ENCODE data around the gene HSF4.

The HSF4 gene

DNA sequence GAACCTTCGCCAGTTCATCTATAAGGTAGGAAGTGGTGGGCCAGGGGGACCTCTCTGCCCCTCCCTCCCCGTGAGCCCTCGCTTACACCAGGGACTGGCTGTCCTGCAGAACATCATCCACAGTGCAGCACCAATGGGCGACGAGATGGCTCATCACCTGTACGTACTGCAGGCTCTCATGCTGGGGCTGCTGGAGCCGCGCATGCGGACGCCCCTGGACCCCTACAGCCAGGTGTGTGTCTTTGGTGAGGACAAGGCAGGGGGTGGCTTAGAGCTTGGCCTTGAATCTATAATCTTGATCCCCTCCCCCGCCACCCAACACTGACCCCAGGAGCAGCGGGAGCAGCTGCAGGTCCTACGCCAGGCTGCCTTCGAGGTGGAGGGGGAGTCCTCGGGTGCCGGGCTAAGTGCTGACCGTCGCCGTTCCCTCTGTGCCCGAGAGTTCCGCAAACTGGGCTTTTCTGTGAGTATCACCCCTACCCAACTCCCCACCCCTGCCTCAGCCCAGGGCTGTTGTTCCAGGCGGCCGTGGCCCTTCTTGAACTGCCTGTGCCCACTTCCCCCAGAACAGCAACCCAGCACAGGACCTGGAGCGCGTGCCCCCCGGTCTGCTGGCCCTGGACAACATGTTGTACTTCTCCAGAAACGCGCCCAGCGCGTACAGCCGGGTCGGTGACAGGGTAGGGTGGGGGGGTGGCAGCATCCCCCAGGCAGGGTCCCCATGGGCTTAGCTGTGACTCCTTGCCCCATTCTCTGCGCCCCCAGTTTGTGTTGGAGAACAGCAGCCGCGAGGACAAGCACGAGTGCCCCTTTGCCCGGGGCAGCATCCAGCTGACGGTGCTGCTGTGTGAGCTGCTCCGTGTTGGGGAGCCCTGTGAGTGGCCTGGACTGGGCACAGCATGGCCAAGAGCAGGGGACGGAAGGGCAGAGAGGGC, 37.1 kb downstream of the HSF4 start:
- no peak for DNase-seq (ENCODE audit: low read depth in 2 of 2)

DNA sequence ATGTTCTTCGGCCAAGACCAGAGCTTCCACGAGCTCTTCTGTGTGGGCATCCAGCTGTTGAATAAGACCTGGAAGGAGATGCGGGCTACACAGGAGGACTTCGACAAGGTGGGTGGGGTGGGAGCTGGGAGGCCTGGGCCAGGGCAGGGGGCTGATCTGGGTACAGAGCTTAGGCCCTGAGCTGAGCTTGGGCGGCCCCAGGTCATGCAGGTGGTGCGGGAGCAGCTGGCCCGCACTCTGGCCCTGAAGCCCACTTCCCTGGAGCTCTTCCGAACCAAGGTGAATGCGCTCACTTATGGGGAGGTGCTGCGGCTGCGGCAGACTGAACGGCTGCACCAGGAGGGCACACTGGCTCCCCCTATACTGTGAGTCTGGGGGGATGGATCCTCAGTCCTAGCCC, 37.9 kb downstream of the HSF4 start:
- DNase-seq (ENCODE audit: low read depth in 2 of 2): no peak

DNA sequence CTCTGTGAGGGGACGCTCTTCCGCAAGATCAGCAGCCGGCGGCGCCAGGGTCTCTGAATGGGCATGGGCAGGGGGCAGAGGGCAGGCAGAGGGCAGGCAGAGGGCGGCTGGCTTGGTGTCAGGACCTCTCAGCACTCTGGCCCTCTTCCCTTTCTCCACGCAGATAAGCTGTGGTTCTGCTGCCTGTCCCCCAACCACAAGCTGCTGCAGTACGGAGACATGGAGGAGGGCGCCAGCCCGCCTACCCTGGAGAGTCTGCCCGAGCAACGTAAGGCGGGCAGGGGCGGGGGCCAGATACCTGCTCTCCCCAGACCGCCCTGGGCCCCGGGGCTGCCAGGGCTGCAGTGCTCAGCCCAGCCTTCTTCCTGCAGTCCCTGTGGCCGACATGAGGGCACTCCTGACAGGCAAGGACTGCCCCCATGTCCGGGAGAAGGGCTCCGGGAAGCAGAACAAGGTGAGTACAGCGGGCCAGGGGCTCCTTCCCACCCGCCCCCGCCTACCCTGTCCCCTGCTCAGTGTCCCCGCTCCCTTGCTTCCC, 38.5 kb downstream of the HSF4 start:
- DNase-seq (ENCODE audit: low read depth in 2 of 2): no peak

- no peak for DNase-seq (ENCODE audit: low read depth in 2 of 2)
Measured at GRCh38 chr16:67204076-67204475, 39.5 kb downstream of the HSF4 start.

DNA sequence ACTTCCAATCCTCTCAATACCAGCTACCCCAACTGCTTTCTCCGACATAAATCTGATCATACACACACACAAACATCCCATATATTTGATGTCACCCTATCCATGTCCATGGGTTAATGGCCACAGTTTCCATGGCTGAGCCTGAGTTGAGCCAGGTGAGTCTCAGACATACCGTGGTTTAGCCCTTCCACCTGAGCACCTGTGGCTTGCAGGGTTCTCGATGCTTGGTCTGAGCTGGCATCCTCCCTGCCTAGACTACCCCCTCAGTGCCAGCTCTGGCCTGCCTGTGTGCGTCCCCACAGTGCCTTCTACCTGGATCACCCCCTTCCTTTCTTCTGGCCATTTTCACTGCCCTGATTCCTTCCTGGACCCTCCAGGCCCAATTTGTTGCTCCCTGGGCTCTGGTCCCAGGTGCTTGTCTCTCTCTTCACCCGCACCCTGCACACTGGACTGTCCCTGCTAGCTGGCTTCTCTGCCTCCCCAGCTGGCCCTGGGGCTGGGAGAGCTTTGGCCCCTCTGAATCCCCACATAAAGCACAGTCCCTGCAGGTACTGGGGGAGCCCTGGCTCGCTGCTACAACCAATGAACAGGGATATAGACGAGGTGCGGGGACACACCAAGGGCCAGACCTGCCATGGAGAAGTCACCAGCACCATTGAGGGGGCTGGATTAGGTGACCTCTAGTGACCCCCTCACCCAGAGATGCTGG, 41.7 kb downstream of the HSF4 start:
- DNase-seq (ENCODE audit: low read depth in 2 of 2): no peak

DNA sequence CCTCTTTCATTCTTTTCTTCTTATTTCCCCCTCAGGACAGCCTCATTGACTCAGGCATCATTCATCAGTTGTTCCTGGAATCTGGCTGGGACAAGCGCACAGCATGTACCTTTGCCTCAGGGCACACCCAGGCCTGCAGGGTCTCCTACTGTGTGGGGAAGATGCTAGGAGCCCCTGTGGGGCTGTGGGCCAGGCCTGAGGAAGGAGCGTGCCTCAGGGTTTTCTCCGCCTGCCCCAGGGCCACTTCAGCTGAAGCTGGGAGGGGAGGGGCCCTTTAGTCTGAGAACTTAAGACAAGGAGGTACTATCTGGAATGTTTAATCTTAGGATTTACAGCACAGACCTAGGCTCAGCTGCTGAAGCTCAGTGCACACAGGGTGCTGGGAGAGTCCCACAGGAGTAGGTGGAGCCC, 42.3 kb downstream of the HSF4 start:
- DNase-seq (ENCODE audit: low read depth in 2 of 2): no peak

DNA sequence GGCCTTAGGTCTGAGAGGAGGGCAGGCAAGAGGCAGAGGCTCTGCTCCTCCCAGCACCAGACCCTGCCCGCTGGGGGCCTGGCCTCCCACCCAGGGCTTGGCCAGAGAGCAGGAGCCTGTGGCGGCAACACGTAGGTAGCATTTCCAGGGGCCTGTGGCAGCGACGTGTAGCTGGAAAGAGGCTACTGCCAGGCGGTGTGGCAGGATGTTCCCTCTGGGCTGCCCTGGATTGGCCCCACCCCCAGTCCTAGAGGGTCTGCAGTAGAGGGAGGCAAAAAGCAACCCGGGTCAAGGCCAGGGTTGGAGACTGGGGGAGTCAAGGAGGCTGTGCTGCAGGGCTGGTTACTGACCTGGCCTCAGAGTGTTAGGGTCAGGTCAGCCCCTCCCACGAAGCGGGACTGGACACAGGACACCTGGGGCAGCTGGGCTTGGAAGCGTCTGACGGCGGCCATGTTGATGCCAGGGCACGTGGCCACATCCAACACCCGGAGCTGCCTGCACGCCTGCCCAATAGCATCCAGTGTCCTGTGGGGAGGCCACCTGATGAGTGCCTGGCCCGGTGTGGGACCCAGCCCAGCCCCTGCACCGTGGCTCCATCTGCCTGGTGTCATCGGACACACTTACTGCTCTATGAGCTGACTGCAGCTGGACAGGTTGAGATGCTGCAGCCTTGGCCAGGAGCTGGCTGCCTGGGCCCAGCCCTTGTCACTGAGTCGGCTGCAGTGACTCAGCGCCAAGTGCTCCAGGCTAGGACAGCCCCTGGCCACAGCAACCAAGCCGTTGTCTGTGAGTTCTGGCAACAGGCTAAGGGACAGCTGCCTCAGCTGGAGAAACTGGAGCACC, 42.9 kb downstream of the HSF4 start:
- no peak for DNase-seq (ENCODE audit: low read depth in 2 of 2)

GRCh38 chr16:67208154-67208896, 43.8 kb downstream of the HSF4 start:
- DNase-seq (ENCODE audit: low read depth in 2 of 2): no peak

DNA sequence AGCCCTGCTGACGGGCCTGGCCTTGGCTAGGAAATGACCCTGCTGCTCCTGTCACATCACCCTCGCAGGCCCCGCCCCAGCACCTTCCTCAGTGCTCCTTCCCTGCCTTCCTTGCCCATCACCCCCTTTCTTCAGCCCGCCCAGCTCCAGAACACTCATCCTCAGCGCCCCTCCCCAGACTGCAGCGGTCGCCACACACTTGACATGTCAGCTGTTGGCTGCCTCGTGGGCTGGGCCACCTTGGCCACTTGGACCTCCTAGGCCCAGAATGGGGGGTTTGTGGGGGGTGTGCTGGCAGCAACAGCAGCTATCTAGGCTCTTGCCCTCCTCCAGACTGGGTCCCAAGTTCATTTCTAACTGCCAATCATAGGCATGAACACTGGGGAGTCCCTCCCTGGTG, 45.0 kb downstream of the HSF4 start:
- DNase-seq (ENCODE audit: low read depth in 2 of 2): no peak

GRCh38 chr16:67210069-67210937, 45.8 kb downstream of the HSF4 start:
- DNase-seq (ENCODE audit: low read depth in 2 of 2): no peak

GRCh38 chr16:67211674-67212073, 47.1 kb downstream of the HSF4 start:
- DNase-seq (ENCODE audit: low read depth in 2 of 2): no peak

GRCh38 chr16:67212766-67213165, 48.2 kb downstream of the HSF4 start:
- no peak for DNase-seq (ENCODE audit: low read depth in 2 of 2)

DNA sequence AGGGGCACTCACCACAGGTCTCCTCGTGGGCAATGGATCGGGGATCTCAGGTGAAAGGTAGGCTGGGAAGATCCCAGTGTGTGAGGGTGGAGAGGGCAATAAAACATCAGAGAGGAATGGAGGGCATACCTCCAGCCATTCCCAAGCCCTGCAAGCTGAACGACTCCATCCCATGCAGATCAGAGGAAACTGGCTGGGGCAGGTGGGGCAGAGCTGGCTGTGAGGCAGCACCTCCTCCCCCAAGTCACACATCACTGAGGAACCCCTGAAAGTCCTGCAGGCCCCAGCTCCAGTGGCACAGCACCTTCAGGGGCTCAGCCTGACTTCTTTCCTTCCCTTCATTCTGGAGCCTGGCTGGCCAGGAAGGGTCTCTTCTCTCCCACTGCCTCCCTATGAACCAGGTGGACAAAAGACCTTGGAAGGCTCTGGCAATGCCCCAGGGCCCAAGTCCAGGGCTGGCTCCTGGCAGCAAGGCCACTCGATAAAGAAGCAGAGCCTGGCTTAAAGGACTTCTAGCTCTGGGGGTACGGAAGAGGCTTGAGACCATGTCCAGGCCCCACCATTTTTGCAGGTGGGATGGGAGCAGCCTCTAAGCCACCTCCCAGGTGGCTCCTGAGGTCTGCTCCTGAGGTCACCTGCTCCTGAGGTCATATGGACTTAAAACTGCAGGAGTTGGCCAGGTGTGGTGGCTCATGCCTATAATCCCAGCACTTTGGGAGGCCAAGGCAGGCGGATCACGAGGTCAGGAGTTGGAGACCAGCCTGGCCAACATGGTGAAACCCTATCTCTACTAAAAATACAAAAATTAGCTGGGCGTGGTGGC, 48.9 kb downstream of the HSF4 start:
- no peak for DNase-seq (ENCODE audit: low read depth in 2 of 2)

- no peak for DNase-seq (ENCODE audit: low read depth in 2 of 2)
Measured at GRCh38 chr16:67215706-67216105, 51.2 kb downstream of the HSF4 start.

DNA sequence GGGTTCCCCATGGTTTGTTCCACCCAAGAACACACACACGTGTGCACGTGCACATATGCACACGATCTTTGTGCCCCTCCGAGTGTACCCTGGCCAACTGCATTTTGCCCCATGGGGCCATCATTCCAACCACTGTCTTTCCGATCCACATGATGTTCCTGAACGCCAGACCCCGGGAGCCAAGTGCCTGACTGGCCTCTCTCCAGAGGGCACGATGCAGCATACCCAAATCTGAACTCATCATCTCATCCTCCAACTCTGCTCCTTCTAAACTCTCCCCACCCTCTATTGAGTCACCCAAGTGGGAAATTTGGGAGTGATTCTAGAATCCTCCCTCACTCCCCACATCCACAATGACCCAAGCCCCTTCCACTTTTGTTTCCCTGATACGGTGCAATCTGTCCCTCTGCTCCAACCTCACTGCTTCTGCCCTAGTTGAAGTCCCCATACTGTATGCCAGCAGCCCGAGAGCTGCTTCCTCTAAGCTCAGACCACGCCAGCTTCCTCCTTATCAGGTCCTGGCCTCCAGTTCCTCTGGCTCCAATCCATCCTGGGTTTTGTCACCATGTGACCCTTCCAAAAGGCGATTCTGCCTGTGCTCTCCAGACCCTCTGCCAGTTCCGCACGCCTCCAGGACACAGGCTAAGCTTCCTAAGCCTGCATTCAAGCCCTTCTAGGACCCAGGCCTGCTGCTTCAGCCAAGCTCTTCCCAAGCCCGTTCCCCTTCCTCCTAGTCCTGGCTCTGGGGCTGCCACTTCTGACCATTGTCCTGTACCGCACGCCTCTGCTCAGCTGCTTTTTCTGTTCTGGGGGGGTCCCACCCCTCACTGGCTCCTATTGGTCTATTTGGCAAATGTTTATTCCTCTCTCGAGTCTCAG, 52.3 kb downstream of the HSF4 start:
- DNase-seq (ENCODE audit: low read depth in 2 of 2): no peak

Data from activated CD8-positive, alpha-beta memory T cell treated with anti-CD3 and anti-CD28 coated beads for 4 hours (primary cell).